ENCODE data around the gene SIGLEC12. TPM values are rescaled to one million over a fixed set of nuclear protein-coding genes. Genes with fewer than 3 reads are reported as not detected.
A peak's percentile ranks its signal among the peaks of the same experiment; 100 is the strongest.

SIGLEC12 gene
- total and polyA plus RNA-seq, 9 of the 15 experiments (the other 6 are each of a cell fraction or from before 2014, with no cell fraction given): 0.08 to 1.3 (median 0.54) TPM

DNA sequence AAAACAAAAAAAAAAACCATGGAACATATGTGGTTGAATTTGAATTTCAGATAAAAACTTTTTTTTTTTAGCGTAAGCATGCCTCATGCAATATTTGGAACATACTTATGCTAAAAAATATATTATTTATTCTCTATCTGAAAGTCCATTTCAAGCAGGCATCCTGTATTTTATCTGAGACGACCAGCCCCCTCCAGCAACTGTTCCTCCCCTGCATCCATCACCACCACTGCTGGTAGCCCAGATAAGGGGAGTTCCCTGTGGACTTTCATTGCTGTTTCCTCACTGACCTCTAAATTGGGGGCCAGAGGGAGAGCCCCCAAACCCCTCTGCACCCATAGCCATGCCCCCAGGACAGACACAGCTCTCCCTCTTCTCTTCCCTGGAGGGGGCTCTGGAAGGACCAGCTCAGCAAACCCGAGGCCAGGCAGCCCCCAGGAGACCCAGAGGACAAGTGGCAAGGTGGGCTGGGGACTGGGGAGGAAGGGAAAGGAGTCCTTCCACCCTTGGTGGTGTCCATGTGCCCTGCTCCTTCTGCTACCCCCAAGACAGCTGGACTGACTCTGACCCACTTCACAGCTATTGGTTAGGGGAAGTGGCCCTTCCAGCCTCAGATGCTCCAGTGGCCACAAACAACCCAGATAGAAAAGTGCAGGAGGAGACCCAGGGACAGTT lies 6.6 kb upstream of the SIGLEC12 start (continued):
- TF ChIP-seq ZZZ3 (IDR thresholded peaks at IDR 0.05): no peak
- TF ChIP-seq BCOR (IDR thresholded peaks at IDR 0.05): no peak
- TF ChIP-seq ZNF184 (CRISPR knock-in tag; IDR thresholded peaks at IDR 0.05): no peak
- TF ChIP-seq ZNF354B (CRISPR knock-in tag; IDR thresholded peaks at IDR 0.05): no peak
- TF ChIP-seq, protein P1, sequence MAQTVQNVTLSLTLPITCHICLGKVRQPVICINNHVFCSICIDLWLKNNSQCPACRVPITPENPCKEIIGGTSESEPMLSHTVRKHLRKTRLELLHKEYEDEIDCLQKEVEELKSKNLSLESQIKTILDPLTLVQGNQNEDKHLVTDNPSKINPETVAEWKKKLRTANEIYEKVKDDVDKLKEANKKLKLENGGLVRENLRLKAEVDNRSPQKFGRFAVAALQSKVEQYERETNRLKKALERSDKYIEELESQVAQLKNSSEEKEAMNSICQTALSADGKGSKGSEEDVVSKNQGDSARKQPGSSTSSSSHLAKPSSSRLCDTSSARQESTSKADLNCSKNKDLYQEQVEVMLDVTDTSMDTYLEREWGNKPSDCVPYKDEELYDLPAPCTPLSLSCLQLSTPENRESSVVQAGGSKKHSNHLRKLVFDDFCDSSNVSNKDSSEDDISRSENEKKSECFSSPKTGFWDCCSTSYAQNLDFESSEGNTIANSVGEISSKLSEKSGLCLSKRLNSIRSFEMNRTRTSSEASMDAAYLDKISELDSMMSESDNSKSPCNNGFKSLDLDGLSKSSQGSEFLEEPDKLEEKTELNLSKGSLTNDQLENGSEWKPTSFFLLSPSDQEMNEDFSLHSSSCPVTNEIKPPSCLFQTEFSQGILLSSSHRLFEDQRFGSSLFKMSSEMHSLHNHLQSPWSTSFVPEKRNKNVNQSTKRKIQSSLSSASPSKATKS (CRISPR knock-in tag; IDR thresholded peaks at IDR 0.05): no peak
- no peak for TF ChIP-seq ZNF24 (IDR thresholded peaks at IDR 0.05)
- TF ChIP-seq, protein P2, sequence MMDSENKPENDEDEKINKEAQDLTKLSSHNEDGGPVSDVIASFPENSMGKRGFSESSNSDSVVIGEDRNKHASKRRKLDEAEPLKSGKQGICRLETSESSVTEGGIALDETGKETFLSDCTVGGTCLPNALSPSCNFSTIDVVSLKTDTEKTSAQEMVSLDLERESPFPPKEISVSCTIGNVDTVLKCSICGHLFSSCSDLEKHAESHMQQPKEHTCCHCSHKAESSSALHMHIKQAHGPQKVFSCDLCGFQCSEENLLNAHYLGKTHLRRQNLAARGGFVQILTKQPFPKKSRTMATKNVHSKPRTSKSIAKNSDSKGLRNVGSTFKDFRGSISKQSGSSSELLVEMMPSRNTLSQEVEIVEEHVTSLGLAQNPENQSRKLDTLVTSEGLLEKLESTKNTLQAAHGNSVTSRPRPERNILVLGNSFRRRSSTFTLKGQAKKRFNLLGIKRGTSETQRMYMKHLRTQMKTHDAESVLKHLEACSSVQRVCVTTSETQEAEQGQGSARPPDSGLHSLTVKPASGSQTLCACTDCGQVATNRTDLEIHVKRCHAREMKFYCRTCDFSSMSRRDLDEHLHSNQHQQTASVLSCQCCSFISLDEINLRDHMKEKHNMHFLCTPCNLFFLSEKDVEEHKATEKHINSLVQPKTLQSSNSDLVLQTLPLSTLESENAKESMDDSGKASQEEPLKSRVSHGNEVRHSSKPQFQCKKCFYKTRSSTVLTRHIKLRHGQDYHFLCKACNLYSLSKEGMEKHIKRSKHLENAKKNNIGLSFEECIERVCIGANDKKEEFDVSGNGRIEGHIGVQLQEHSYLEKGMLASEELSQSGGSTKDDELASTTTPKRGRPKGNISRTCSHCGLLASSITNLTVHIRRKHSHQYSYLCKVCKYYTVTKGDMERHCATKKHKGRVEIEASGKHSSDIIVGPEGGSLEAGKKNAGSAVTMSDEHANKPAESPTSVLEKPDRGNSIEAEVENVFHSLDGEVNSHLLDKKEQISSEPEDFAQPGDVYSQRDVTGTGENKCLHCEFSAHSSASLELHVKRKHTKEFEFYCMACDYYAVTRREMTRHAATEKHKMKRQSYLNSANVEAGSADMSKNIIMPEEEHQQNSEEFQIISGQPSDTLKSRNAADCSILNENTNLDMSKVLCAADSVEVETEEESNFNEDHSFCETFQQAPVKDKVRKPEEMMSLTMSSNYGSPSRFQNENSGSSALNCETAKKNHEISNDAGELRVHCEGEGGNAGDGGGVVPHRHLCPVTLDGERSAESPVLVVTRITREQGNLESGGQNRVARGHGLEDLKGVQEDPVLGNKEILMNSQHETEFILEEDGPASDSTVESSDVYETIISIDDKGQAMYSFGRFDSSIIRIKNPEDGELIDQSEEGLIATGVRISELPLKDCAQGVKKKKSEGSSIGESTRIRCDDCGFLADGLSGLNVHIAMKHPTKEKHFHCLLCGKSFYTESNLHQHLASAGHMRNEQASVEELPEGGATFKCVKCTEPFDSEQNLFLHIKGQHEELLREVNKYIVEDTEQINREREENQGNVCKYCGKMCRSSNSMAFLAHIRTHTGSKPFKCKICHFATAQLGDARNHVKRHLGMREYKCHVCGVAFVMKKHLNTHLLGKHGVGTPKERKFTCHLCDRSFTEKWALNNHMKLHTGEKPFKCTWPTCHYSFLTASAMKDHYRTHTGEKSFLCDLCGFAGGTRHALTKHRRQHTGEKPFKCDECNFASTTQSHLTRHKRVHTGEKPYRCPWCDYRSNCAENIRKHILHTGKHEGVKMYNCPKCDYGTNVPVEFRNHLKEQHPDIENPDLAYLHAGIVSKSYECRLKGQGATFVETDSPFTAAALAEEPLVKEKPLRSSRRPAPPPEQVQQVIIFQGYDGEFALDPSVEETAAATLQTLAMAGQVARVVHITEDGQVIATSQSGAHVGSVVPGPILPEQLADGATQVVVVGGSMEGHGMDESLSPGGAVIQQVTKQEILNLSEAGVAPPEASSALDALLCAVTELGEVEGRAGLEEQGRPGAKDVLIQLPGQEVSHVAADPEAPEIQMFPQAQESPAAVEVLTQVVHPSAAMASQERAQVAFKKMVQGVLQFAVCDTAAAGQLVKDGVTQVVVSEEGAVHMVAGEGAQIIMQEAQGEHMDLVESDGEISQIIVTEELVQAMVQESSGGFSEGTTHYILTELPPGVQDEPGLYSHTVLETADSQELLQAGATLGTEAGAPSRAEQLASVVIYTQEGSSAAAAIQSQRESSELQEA (IDR thresholded peaks at IDR 0.05; ENCODE audit: low read depth): no peak
- TF ChIP-seq ZNF766 (CRISPR knock-in tag; conservative IDR thresholded peaks at IDR 0.05): peak; percentile 79
- no peak for TF ChIP-seq KAT8 (IDR thresholded peaks at IDR 0.05; ENCODE audit: low read depth)
- no peak for TF ChIP-seq PRPF4 (IDR thresholded peaks at IDR 0.05; ENCODE audit: insufficient read depth, low read depth, low read length, poor library complexity, severe bottlenecking)
- TF ChIP-seq IRF2 (CRISPR knock-in tag; IDR thresholded peaks at IDR 0.05): no peak
- no peak for TF ChIP-seq SAFB2 (IDR thresholded peaks at IDR 0.05; ENCODE audit: borderline replicate concordance, low read depth, low read length, severe bottlenecking)
- no peak for TF ChIP-seq BDP1 (IDR thresholded peaks at IDR 0.05; ENCODE audit: insufficient read depth, insufficient read length)
- TF ChIP-seq TCF7 (IDR thresholded peaks at IDR 0.05; ENCODE audit: borderline replicate concordance): 0 out of 2 replicates have a peak, but pooled peaks have one; percentile 57
- TF ChIP-seq, protein P3, sequence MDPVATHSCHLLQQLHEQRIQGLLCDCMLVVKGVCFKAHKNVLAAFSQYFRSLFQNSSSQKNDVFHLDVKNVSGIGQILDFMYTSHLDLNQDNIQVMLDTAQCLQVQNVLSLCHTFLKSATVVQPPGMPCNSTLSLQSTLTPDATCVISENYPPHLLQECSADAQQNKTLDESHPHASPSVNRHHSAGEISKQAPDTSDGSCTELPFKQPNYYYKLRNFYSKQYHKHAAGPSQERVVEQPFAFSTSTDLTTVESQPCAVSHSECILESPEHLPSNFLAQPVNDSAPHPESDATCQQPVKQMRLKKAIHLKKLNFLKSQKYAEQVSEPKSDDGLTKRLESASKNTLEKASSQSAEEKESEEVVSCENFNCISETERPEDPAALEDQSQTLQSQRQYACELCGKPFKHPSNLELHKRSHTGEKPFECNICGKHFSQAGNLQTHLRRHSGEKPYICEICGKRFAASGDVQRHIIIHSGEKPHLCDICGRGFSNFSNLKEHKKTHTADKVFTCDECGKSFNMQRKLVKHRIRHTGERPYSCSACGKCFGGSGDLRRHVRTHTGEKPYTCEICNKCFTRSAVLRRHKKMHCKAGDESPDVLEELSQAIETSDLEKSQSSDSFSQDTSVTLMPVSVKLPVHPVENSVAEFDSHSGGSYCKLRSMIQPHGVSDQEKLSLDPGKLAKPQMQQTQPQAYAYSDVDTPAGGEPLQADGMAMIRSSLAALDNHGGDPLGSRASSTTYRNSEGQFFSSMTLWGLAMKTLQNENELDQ (CRISPR knock-in tag; IDR thresholded peaks at IDR 0.05; ENCODE audit: borderline replicate concordance): no peak
- no peak for TF ChIP-seq GTF2A2 (tag; IDR thresholded peaks at IDR 0.05)

Measured in K562 (cell line).